ENCODE data around the gene MDP1.

DNA sequence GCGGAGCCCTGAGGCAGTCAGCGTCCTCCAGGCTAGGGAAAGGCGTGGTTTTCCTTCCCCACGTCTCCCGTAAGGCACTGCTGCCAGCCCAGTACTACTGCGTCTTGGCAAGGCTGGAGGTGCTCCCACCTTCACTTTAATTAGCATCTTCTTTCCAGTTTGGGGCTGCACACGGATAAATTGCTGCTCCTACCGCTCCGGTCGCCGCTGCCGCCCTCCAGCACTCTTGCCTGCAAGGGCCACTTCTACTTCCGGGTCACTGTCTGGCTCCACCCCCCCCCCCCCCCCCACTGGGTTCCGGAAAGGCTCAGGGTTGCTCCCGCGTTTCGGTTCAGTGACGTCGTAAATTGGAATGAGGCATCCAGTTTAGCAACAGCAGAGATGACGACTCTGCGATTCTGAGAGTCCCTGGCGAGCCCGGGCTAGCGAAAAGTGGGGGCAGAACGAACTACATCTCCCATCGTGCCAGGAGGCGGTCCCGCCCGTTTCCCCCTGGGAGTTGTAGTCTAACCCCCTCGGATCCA, 16.3 kb upstream of the MDP1 start, which contains the start of gene NEDD8:
- TF ChIP-seq POLR2A (IDR thresholded peaks at IDR 0.05) (peak in 1 of 2 donors; percentile 51), CTCF (IDR thresholded peaks at IDR 0.05) (peak in 1 of 6 experiments; percentile 5)

Measured in thyroid gland (tissue), 4 donors.